SK-N-MC (cell line): ENCODE results near the gene KCNQ1.

Experiments
- EZH2 ChIP-seq: fragments of 200-600 bp; sonication (generic); IDR thresholded peaks from one replicate; pipeline ENCODE4 v1.6.1; 2017; ENCODE audit warnings: antibody characterized with exemption
- FOXP2 ChIP-seq: optimal IDR thresholded peaks from 2 replicates; pipeline ENCODE3; 2011; ENCODE audit warnings: mild to moderate bottlenecking, moderate library complexity; ENCODE audit not compliant: insufficient read depth; ENCODE audit errors: extremely low read length, control extremely low read depth
- POLR2AphosphoS5 ChIP-seq: IDR thresholded peaks from 2 replicates; pipeline ENCODE4 v1.6.1; 2012; ENCODE audit warnings: mild to moderate bottlenecking, low read depth, low read length, borderline replicate concordance

- TF ChIP-seq EZH2 (no peak), POLR2AphosphoS5 (no peak), FOXP2 (no peak)
Observed at GRCh38 chr11:2708151-2708581, 263.4 kb downstream of the KCNQ1 start.
